ENCODE data around the gene BMP4. TPM values are rescaled to one million over a fixed set of nuclear protein-coding genes. Genes with fewer than 3 reads are reported as not detected.

Gene BMP4
- polyA plus RNA-seq, 1 donor (not counting 4 experiments of a cell fraction or from before 2014, with no cell fraction given), result 6.5 TPM

DNA sequence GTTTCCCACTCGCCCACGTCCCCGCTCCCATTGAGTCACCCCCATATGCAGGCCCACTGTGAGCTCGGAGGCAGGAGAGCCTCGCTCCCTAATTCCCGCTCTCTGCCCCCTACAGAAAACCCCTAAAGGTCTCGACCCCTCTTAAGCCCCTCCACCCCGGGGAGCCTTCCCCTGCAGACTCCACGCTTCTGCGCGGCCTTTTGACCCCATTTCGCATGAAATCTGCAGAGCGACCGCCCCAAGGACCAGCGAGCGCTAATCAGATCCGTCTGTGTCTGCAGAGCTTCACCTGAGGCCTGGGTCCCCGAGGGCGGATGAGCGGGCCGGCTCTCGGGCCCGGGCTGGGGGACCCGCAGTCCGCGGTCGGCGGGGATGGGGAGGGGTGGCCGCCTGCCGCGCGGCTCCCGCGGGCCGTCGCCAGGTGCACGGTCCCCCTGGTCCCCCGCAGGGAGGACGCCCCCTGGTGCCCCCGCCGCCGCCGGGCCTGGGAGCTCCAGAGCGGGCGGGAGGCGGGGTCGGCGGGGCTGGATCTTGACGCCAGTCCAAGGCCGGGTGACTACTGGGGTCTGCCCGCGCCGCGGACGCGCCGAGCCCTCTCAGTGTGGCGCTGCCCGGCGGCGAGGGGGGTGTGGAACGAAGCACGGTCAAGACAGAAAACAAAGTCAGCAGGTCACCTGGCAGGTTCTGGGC, 10.1 kb downstream of the BMP4 start:
- no peaks in the 10 kb centered on the region for H3K4me1 ChIP-seq (ENCODE audit: control insufficient read depth, extremely low read depth, insufficient read depth, low read length)
- H3K9me1 ChIP-seq (ENCODE audit: control insufficient read depth, extremely low read depth, insufficient read depth, low read length), result no peaks in the 10 kb centered on the region
- no peak overlapping the region for H3K27ac ChIP-seq (ENCODE audit: control insufficient read depth, insufficient read depth, low read length)
- DNase-seq (ENCODE audit: low read depth, low spot score) (no peak), FAIRE-seq (no peak)
- no peak overlapping the region for H3K9ac ChIP-seq (ENCODE audit: control insufficient read depth, extremely low read depth, insufficient read depth, low read length)
- H4K20me1 ChIP-seq (ENCODE audit: control insufficient read depth, extremely low read depth, insufficient read depth, low read length), result no peaks in the 10 kb centered on the region
- no peaks in the 10 kb centered on the region for H3K36me3 ChIP-seq (ENCODE audit: control insufficient read depth in 2 of 2, extremely low read depth in 1 of 2, insufficient read depth in 2 of 2, low read length in 2 of 2)
- no peak for TF ChIP-seq EZH2 (IDR thresholded peaks at IDR 0.05; ENCODE audit: low read length)
- TF ChIP-seq, protein P1, sequence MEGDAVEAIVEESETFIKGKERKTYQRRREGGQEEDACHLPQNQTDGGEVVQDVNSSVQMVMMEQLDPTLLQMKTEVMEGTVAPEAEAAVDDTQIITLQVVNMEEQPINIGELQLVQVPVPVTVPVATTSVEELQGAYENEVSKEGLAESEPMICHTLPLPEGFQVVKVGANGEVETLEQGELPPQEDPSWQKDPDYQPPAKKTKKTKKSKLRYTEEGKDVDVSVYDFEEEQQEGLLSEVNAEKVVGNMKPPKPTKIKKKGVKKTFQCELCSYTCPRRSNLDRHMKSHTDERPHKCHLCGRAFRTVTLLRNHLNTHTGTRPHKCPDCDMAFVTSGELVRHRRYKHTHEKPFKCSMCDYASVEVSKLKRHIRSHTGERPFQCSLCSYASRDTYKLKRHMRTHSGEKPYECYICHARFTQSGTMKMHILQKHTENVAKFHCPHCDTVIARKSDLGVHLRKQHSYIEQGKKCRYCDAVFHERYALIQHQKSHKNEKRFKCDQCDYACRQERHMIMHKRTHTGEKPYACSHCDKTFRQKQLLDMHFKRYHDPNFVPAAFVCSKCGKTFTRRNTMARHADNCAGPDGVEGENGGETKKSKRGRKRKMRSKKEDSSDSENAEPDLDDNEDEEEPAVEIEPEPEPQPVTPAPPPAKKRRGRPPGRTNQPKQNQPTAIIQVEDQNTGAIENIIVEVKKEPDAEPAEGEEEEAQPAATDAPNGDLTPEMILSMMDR (optimal IDR thresholded peaks at IDR 0.05 in 1 of 3, IDR thresholded peaks at IDR 0.05 in 1 of 3, conservative IDR thresholded peaks at IDR 0.05 in 1 of 3; ENCODE audit: extremely low read depth in 1 of 3, insufficient read depth in 2 of 3, low read length in 3 of 3), result no peak
- H3K9me3 ChIP-seq (ENCODE audit: control insufficient read depth, low read depth, low read length), result no peaks in the 10 kb centered on the region
- no peak overlapping the region for H3K4me3 ChIP-seq (ENCODE audit: control insufficient read depth in 2 of 3, extremely low read depth in 1 of 3, insufficient read depth in 2 of 3, low read depth in 1 of 3, low read length in 3 of 3)
- dilution Hi-C loops (cut with MboI; ENCODE audit: extremely low pct_ligation_motif_present, low sequenced_read_pairs), result no loop called here
- no peaks in the 10 kb centered on the region for H3K27me3 ChIP-seq (ENCODE audit: control insufficient read depth, extremely low read depth, insufficient read depth, low read length)
- no peak overlapping the region for H3K4me2 ChIP-seq (ENCODE audit: control insufficient read depth, extremely low read depth, insufficient read depth, low read depth, low read length)
- H3K79me2 ChIP-seq (ENCODE audit: control insufficient read depth, insufficient read depth, low read length), result no peaks in the 10 kb centered on the region
- H2AFZ ChIP-seq (ENCODE audit: control insufficient read depth, low read length), result no peak overlapping the region

DNA sequence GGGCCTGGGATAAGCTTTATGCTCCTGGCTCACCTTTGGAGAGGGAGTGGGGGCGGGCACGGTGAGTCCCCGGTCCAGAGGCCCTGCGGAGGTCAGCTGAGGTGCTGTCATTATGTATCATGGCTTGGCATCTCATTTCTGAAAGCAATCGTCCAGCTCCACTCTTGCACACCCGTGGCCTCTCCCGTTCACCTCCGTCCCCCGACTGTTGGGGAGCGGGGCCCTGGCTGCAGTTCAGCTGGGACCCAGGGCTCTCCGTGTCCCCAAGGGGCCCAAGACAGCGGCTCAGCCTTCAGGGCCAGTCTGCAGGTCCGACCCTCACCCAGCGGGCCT, 10.6 kb downstream of the BMP4 start:
- no peak for FAIRE-seq
- no peaks in the 10 kb centered on the region for H3K27me3 ChIP-seq (ENCODE audit: control insufficient read depth, extremely low read depth, insufficient read depth, low read length)
- H3K9me1 ChIP-seq (ENCODE audit: control insufficient read depth, extremely low read depth, insufficient read depth, low read length), result no peaks in the 10 kb centered on the region
- no peak for DNase-seq (ENCODE audit: low read depth, low spot score)
- TF ChIP-seq, protein P1 (optimal IDR thresholded peaks at IDR 0.05 in 1 of 3, IDR thresholded peaks at IDR 0.05 in 1 of 3, conservative IDR thresholded peaks at IDR 0.05 in 1 of 3; ENCODE audit: extremely low read depth in 1 of 3, insufficient read depth in 2 of 3, low read length in 3 of 3), result no peak
- no peak for TF ChIP-seq EZH2 (IDR thresholded peaks at IDR 0.05; ENCODE audit: low read length)
- no peak overlapping the region for H3K4me3 ChIP-seq (ENCODE audit: control insufficient read depth in 2 of 3, extremely low read depth in 1 of 3, insufficient read depth in 2 of 3, low read depth in 1 of 3, low read length in 3 of 3)
- H3K4me2 ChIP-seq (ENCODE audit: control insufficient read depth, extremely low read depth, insufficient read depth, low read depth, low read length), result no peak overlapping the region
- H4K20me1 ChIP-seq (ENCODE audit: control insufficient read depth, extremely low read depth, insufficient read depth, low read length), result no peaks in the 10 kb centered on the region
- no peak overlapping the region for H2AFZ ChIP-seq (ENCODE audit: control insufficient read depth, low read length)
- dilution Hi-C loops (cut with MboI; ENCODE audit: extremely low pct_ligation_motif_present, low sequenced_read_pairs), result no loop called here
- no peaks in the 10 kb centered on the region for H3K9me3 ChIP-seq (ENCODE audit: control insufficient read depth, low read depth, low read length)
- H3K27ac ChIP-seq (ENCODE audit: control insufficient read depth, insufficient read depth, low read length), result no peak overlapping the region
- H3K79me2 ChIP-seq (ENCODE audit: control insufficient read depth, insufficient read depth, low read length), result no peaks in the 10 kb centered on the region
- H3K36me3 ChIP-seq (ENCODE audit: control insufficient read depth in 2 of 2, extremely low read depth in 1 of 2, insufficient read depth in 2 of 2, low read length in 2 of 2), result no peaks in the 10 kb centered on the region
- no peak overlapping the region for H3K9ac ChIP-seq (ENCODE audit: control insufficient read depth, extremely low read depth, insufficient read depth, low read length)
- H3K4me1 ChIP-seq (ENCODE audit: control insufficient read depth, extremely low read depth, insufficient read depth, low read length), result no peaks in the 10 kb centered on the region
